PC-3 (cell line): Measurements from ENCODE around the gene SLC37A4.

ENCODE experiments used
- CTCF ChIP-seq: fragments of 300-600 bp; sonication (generic); conservative IDR thresholded peaks from 2 replicates; pipeline ENCODE4 v1.5.1; 2017; ENCODE audit warnings: antibody characterized with exemption, low read depth, mild to moderate bottlenecking, low read length
- EZH2phosphoT487 ChIP-seq: fragments of 300-600 bp; sonication (generic); IDR thresholded peaks from 2 replicates; pipeline ENCODE4 v1.6.1; 2018; ENCODE audit warnings: mild to moderate bottlenecking, antibody characterized with exemption, low read length, borderline replicate concordance

- no peak for TF ChIP-seq CTCF
- no peak for TF ChIP-seq EZH2phosphoT487
Observed at GRCh38 chr11:119011476-119012053, 19.1 kb downstream of the SLC37A4 start.
